GM18861 (cell line): ENCODE results near the gene VMO1.

ENCODE experiments used
- ATAC-seq: cut with Tn5 transposase; IDR thresholded peaks from one replicate; pipeline ENCODE4 v1.9.1; 2021; ENCODE audit not compliant: unreplicated experiment

Gene VMO1

DNA sequence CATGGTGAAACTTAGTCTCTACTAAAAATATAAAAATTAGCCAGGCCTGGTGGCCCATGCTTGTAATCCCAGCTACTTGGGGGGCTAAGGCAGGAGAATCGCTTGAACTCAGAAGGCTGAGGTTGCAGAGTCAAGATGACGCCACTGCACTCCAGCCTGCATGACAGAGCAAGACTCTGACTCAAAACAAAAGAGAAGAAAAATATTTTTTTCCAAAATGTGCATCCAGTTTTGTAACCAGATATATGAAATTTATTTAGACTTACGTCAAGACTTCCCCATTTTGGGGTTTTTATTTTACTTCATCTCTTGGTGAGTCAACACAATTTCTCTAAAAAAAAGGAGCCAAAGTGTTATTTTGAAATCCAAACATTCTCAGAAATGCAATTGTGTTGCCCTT, 20.0 kb downstream of the VMO1 start:
- no peak for ATAC-seq

DNA sequence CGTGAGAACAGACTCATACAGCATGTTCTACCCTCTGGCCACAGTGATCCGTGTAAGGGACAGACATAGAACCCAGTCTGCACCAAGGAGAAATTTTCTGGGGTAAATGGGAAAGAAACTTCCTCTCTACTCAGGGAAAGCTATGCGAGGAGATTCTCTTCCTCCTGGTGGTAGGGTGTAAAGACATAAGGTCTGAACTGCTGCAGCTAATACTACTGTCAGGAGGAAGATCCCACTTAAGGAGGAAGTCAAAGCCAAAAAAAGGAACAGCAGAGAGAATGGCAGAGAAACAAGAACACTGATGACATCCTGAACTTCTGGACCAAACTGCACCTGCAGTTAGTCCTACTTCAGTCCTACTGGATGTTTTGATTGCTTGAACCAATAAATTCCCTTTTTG, 21.6 kb downstream of the VMO1 start:
- no peak for ATAC-seq

DNA sequence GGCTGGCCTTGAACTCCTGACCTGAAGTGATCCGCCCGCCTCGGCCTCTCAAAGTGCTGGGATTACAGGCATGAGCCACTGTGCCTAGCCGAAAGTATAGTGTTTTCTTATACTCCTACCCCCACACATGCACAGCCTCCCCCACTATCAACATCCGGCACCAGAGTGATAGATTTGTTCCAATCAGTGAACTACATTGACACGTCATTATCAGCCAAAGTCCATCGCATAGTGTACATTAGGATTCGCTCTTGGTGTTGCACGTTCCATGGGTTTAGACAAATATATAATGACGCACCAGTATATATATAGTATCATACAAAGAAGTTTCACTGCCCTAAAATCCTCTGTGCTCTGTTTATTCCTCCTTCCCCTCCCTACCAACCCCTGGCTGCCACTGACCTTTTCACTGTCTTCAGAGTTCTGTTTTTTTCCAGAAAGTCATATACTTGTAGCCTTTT, 26.4 kb downstream of the VMO1 start:
- ATAC-seq, result no peak

DNA sequence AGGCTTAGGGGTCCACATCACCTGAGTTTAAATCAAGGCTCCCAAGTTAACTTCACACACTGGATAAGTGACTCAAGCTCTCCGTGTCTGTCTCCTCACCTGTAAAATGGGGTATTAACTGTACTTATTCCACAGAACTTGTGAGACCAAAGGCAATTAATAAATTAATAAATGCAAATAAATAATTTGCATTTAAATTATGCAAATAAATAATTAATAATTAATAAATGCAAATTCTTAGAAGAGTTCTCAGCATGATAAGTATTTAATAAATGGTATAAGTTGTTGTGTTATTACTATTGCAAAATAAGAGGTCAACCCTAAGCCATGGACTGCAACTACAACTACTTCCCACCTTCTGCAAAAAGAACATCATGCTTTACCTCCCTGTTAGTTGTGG, 32.8 kb downstream of the VMO1 start:
- no peak for ATAC-seq

DNA sequence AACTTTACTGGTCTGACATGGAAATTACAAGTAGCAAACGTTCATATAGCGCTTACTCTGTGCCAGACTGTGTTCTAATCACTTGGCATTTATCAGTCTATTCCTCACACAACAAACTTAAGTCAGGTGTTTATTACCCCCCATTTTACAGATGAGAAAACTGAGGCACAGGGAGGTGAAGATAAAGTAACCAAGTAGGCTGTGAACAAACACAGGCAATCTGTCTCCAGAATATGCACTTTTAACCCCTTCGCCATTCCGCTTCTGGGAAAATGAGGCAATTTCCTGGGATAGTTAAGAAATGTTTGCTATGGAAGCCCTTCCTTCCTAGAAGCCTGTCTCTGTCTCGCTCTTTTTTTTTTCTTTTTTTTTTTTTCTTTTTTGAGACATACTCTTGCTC, 34.2 kb downstream of the VMO1 start:
- ATAC-seq, result no peak

DNA sequence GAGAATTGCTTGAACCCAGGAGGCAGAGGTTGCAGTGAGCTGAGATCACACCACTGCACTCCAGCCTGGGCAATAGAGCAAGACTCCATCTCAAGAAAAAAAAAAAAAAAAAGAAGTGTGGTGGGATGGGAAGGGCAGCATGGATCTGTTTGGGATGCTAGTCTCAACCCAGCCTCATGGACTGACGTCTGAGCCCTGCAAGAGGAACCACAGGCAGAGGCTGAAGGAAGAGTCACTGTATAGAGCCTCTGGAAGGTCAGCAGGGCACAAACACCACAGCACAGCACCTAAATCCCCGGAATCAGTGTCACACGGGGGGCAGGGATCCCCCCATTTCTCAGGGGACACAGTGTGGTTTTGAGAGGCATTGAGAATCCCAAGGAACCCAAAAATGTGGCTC, 35.6 kb downstream of the VMO1 start:
- ATAC-seq, result no peak

DNA sequence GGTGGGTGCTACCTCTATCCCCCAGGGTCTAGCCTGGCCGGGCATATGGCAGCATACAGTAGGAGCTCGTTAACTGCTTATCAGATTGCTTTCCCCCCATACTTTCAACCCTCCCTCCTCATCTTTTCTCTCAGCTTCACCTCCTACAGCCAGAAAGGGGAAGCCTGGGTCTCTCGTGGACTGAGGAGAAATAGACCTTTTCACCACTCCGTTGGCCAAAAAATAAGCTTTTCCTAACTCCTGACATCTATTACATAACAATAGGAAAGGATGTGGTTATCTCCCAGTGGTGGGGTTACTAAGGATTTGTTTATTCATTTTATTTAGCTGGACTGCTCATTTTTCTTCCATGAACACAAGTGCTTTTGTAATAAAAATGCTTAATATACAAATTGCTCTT, 37.5 kb downstream of the VMO1 start:
- ATAC-seq, result no peak

DNA sequence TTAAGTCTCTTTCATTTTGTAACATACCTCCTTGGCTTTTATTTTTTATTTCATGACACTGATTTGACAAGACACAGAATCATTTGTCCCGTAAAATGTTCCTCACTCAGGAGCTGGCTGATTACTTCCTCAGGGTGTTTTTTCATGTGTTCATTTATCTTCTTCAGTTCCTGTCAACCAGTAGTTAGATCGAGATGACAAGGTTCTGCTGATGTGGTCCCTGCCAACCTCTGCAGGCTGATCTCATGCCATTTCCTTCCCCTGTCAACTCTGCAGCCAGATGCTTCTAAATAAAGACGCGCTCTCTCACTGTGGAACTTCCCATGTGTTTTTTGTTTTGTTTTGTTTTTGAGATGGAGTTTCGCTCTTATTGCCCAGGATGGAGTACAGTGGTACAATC, 38.3 kb downstream of the VMO1 start:
- no peak for ATAC-seq

DNA sequence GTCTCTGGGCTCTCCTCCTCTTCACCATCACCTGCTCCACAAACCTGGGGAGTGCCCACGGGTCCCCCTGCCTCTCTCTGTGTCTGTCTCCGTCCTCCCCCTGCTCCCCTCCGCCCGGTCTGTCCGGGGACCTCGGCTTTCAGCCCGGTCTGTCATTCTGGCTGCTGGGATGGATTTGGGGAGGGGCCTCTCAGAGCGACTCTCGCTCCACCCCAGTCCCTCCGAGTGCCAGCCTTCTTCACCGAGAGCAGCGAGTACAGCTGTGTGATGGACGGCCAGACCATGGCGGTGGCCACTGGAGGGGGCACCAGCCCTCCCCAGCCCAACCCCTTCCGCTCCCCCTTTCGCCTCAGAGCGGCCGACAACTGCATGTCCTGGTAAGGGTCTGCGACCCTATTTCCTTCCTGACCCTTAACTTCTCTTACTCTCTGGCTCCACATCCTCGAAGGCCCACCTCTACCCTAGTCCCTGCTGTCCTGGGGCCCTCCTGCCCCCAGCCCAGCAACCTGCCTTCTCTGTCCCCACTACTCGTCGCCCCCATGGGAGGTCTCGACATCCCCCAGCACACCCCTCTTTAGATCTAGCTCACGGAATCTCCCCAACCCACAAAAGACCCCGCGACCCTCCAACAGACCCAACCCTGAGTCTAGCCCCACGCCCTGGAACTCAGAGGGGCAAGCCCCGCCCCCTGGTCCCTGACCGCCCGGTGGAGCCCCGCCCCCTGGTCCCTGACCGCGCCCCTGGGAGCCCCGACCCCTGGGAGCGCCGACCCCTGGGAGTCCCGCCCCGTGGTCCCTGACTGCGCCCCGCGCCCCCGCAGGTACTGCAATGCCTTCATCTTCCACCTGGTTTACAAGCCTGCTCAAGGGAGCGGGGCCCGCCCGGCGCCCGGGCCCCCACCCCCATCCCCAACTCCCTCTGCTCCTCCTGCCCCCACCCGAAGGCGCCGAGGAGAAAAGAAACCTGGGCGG, 40.9 kb downstream of the VMO1 start:
- no peak for ATAC-seq

DNA sequence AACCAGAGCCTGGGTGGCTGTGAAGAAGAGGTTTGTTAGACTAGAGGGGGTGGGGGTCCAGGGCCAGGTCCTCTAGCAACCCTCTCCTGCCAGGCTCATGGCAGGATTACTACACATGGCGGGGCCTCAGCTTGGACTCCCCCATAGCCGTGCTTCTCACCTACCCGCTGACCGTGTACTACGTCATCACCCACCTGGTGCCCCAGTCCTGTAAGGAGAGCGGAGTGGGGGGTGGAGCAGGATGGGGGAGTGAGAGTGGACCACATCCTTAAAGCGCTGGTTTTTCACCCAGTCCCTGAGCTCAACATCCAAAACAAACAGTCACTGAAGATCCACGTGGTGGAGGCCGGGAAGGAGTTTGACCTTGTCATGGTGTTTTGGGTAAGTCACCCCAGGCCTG, 42.3 kb downstream of the VMO1 start:
- ATAC-seq, result no peak

DNA sequence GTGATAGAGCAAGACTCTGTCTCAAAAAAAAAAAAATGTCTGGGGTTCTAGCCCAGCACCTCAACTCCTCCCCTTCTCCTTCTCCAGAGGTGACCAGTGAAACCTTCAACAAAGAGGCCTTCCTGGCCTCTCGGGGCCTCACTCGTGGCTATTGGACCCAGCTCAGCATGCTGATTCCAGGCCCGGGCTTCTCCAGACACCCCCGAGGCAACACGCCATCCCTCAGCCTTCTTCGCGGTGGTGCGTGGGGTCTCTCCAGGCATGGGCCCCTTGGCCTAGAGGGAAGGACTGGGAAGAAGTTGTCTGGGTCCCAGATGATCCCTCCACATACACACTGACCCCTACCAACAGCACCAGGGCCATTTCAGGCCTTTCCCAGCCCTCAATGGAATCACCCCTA, 42.9 kb downstream of the VMO1 start:
- no peak for ATAC-seq

DNA sequence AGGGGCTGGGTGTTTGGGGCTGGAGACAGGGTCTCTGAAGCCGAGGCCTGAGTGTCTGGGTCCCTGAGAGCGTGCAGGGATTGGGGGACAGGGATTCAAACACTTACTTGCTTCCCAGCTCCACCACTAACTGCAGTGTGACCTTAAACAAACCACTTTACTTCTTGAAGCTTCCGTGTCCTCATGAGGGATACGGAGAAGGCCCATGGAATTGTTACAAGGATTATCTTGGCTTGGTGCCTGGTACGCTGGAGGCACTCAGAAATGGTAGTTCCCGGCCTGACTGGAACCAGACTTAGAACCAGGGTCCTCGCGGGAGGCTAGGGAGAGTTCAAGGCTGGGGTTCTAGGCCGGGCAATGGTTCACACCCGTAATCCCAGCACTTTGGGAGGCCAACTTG, 43.5 kb downstream of the VMO1 start:
- no peak for ATAC-seq

DNA sequence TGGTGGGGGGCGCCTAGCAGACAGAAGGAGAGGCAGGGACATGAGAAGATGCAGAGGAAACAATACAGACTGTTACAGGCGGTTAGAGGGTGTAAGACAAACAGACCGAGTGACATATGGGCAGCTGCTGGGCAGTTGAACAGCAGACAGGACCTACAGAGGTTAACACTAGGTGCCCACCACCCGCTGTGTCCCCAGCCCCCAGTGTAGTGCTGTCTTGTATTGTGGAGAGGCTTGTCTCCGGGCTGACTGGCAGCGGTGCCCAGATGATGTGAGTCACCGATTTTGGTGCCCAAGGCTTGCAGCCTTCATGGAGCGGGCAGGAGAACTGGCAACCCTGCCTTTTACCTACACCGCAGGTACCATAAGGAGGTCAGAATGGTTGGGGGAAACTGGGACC, 44.0 kb downstream of the VMO1 start:
- ATAC-seq, result no peak

DNA sequence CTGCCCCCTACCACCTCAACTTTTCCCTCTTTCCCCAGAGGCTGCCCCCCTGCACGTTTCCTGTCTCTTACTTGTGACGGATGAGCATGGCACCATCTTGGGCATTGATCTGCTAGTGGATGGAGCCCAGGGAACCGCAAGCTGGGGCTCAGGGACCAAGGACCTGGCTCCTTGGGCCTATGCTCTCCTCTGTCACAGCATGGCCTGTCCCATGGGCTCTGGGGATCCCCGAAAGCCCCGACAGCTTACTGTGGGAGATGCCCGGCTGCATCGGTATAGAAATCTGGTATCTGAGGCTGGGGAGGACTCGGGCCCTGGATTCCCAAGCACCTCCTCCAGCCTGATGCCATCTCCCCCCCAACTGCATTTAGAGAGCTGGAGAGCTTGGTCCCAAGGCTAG, 44.6 kb downstream of the VMO1 start:
- no peak for ATAC-seq

DNA sequence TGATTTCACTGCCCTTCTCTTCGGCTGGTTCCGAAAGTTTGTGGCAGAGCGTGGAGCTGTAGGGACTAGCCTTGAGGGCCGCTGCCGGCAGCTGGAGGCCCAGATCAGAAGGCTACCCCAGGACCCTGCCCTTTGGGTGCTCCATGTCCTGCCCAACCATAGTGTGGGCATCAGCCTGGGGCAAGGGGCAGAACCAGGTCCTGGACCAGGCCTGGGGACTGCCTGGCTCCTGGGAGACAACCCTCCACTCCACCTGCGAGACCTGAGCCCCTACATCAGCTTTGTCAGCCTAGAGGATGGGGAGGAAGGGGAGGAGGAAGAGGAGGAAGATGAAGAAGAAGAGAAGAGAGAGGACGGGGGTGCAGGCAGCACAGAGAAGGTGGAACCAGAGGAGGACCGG, 45.6 kb downstream of the VMO1 start:
- ATAC-seq, result no peak

DNA sequence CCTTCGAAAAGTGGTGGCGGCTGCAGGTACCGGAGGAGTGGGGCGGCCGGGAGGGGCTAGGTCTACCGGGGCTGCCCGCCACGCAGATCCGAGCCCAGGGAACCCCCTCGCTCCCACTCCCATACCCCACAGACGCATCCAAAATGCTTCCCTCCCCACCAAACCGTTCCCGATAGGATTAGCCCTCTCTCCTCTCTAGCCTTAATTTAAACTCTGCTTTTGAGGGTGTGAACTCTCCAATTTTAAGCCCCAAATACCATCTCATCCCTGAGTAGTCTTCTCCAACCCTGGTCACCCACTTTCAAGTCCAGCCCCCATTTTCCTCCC, 46.2 kb downstream of the VMO1 start:
- ATAC-seq, result no peak

DNA sequence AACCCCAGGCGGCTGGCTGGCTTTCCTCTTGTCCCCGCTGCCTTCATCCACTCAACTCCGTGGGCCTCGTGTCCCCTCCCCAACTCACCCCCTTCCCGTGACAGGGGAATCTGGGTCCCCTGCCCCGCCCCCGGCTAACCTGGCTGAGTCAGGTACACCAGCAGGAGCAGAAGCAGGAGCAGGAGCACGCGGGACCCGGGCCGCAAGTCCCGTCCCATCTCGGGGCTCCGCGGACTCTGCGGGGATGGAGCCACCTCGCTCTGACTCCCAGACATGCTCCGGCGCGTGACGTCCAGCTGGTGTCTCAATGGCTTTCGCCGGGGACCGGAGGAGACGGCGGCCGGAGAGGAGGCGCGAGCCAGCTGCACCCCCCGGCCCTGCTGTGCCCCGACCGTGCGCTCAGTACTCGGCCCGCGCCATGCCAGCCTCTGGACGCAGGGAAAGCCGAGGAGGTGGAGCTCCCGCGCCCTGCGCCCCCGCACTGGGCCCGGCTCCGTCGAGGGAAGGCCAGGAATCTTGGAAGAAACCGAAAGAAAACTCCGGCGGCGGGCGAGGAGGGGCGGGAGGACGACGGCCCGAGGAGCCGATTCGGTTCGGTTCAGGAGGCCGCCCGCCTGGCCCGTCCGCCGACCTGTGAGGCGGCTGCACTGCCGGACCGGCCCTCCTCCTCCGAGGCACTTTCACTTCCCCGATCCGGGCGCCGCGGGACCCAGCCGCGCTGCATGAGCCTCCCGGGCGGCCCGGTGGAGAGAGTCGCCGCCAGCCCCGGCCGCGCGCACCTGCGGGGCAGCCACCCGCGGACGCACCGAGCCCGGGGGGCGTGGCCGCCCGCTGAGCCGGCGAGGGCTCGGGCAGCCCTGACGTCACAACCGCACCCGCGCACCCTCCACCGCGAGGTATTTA, 46.8 kb downstream of the VMO1 start, which contains the start of the genes CXCL16 and ZMYND15:
TSS of gene CXCL16 (minus strand) at position 807 of the 903 bp plus-strand sequence. CDS start at position 218, 589 bp downstream.
TSS of gene ZMYND15 (plus strand) at position 712 of the 903 bp plus-strand sequence. CDS start 716 bp downstream, outside the sequence.
- ATAC-seq, result no peak

DNA sequence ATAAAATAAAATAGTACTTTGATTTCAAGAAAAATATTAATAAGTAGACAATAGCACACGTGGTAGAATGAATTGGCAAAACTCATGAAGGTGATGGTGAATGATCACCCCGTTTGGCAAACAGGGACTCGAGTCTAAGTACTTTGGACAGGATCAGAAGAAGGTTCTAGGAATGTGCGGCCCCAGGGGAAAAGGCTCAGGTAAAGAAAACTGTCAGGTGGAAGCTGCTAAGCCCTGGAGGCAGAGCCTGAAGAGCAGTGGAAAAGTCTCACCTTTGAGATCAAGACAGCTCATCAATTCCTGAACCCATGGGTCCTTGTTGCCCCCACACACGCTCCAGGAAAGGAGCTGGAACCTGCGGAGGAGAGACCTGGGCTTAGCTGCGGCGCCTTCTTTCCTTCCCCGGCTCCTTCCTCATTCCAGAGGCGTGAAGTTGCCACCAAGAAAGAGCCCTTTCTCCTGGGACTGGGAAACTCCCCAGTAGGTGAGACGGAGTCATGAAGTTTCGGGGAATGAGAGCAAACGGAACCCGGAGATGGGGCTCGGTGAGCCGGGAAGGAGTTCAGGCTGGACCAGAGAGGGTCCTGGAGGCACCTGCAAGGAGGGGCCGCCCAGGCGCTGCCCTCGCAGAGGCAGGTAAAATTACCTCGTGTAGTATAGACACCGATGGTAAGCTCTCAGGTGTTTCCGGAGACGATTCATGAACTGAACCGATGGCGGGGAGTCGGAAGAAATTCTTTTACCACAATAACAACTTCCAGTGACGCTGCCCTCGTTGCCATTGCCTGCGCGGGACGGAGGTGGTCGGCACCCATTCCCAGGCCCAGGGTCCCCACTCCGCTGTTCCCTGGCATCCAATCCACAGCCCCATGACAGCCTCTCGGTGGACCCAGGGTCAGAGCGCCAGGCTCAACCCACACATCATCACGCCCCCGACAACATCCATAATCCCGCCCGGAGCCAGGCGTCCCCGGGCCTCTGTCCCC, 47.7 kb downstream of the VMO1 start:
- no peak for ATAC-seq

DNA sequence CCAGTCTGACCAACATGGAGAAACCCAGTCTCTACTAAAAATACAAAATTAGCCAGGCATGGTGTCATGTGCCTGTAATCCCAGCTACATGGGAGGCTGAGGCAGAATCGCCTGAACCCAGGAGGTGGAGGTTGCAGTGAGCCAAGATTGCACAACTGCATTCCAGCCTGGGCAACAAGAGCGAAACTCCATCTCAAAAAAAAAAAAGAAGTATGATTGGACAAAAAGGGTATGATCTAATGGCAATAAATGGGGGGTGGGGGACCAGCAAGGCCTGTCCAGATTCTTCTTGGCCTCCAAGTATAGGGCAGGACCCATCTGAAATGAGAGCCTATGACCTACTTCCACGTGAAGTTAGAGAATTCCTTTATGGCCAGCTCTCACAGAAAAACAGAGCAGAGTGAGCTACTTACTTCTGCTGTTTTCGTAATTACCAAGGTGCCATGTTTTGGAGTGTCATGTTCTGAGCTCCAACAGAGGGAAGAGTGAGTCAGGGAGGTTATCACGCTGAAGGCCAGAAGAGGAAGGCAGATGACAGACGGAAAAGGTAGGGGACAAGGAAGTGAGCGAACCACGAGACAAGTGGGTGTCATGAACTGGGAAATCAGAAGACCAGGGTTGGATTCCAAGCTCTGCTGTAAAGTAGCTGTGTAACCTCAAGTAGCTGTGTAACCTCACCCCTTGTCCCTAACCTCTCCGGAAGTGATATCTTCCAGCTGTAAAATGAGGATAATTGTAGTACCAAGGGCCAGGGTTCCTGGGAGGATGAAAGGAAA, 50.1 kb downstream of the VMO1 start:
- no peak for ATAC-seq
